HK-2 (cell line): ENCODE data around the gene OVOL1.

ENCODE experiments used
- DNase-seq: peaks from one replicate; pipeline ENCODE4 v3.0.0-alpha.2; 2018; ENCODE audit not compliant: unreplicated experiment

The OVOL1 gene

DNA sequence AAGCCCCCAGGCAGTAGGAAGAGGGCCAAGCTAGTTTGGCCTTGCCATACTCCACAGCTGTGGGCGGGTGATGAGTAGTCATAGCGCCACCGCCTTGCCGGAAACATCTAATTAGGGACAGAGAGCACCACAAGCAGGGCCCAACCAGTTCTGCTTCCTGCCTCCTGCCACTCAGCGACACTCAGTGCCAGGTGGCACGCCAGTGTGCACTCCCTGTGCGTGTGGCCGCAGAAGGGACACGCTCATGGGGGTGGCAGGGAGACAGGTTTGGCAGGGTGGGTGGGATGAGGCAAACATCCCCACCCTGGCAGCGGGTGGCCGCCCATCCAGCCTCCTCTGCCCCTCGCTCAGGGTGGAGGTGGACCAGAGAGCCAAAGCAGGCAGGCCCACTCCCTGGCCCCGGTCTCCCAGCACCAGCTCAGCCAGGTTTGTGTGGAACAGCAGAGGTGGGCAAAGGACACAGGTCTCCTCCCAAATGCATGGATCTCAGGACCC lies 4.9 kb downstream of the OVOL1 start:
- no peak for DNase-seq

DNA sequence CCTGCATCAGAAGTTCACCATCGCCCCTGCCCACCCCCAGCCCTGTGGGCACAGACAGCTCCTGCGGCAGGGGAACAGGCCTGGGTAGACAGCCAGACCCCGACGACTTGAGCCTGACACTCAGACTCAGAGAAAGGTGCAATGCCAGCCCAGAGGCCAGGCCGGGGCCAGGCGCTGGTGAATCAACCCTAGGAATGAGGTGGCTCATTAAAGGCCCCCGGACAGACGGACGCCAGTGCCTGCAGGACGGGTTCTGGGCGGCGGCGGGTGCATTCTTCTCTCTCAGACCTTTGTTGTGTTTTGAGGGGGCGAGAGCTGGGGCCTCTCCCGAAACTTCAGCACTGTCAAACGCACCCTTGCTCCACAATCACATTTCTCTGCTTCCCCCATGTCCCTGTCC lies 5.6 kb downstream of the OVOL1 start:
- no peak for DNase-seq

DNA sequence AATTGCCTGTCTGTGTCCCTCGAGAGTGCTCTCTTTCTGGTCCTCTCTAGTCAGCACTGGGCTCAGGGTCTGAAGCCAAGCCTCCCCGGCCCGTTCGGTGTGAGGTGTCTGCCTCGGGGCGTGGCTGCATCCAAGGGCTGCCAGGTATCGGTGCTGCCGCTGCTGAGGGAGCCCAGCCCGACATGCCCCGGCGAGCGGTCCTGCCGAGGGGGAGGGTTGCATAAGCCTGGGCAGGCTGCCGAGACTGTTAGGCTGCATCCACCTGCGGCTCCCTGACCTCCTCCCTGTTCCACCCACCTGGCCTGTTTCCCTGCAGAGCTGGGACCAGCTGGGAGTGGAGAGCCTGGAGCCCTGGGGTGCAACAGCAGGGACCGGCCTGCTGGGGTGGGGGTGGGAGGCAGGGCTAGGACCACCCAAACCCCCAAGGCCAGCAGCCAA lies 6.3 kb downstream of the OVOL1 start:
- DNase-seq, result no peak

DNA sequence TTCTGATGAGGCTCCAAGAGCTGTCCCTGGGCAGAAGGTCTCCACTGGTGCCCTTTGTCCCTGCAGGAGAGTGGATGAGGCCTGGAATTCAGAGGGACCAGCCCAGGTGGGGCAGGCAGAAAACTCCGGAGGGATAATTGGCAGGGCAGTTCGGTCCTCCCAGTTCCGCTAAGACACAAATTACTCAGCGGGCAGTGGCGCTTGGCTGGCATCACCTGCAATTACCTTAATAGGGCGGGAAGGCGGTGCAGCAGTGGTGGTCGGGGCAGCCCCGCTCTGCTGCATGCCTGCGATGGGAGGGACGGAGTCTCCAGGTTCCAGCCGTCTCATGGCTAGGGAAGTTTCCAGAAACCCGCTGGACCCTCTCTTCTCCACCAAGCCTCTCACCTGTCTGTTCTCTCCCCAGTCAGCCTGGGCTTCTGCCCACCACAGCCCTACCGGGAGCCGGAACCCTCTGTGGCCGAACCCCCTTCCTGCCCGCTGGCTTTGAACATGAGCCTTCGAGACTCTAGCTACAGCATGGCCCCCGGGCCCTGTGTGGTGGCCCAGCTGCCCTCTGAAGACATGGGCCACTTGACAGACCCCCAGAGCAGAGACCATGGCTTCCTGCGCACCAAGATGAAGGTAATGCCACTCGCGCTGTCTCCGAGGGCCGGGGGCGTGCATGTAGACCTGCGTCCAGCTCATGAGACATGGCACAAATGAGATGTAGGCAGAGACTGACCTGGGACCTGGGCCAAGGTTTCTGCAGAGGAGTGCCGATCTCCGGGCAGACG lies 7.0 kb downstream of the OVOL1 start:
- DNase-seq, result no peak

DNA sequence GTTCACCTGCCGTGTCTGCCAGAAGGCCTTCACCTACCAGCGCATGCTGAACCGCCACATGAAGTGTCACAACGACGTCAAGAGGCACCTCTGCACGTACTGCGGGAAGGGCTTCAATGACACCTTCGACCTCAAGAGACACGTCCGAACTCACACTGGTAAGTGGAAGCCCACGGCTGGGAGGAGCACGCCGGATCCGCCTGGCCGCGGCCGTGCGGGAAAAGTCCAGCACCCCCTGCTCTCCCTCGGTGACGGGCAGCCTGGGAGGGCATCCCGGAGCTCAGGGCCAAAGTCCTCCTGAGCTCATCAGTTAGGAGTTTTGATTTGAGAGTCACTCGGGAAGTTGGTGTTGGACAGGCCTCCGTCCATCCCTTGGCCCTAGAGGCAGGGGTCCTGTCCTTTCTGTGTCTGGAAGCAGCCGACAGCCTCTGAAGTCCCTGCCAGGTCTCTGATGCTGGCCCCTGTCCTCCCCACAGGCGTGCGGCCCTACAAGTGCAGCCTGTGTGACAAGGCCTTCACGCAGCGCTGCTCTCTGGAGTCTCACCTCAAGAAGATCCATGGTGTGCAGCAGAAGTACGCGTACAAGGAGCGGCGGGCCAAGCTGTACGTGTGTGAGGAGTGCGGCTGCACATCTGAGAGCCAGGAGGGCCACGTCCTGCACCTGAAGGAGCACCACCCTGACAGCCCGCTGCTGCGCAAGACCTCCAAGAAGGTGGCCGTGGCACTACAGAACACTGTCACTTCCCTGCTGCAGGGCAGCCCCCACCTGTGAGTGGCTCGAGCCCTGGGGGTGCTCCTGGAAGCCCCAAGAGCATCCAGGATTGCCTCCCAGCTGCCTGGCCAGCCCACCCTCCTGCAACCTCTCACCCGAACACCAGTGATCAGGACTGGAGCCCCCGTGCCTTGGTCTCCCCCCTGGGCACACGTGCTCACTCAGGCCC lies 8.0 kb downstream of the OVOL1 start:
- no peak for DNase-seq

DNA sequence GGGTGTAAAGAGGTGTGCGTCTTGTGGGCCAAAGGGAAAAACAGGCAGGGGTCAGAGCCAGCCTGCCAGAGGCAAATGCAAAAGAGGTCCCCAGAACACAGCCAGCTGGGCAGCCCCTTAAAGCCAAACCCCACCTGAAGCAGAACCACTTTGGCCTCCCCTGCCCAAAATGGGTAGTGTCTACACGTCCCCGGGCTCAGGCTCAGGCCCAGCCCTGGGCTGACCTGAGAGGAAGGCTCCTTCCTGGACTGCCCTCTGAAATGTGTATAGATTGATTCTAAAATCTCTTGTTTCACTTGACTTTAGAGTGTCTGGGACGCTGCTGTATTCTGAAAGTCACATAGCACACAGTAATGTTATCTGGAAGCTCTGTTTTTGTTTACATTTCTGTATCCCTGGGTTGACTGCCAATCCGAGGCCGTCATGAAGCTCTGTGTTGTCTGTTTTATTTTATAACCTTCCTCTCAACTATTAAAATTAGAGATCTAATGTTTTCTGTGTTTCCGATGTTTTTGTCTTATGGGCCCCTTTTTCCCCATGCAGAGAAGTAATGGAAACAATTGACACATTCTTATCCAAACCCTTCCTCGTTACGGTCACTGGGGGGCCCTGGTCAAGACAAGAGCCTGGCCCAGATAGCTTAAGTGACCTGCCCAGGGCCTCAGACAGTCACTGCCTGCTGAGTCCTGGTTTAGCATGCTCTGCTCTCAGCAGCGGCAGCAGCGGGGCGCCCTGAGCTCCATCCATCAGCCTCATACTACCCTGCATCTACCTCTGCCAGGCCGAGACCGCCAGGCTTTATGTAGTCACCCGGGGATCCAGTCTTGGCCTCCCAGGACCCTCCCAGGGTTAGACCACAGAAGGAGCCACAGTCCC lies 10.1 kb downstream of the OVOL1 start:
- DNase-seq, result no peak

DNA sequence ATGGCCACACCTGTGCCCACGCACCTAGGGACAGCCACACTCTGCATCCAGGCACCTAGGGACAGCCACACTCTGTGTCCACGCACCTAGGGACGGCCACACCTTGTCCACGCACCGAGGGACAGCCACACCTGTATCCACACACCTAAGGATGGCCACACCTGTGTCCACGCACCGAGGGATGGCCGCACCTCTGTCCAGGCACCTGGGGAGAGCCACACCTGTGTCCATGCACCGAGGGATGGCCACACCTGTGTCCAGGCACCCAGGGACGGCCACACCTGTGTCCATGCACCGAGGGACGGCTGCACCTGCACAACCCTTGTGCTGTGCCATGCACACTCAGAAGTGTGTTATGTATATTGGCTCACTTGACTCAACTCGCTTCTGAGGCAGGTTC lies 10.8 kb downstream of the OVOL1 start:
- no peak for DNase-seq

DNA sequence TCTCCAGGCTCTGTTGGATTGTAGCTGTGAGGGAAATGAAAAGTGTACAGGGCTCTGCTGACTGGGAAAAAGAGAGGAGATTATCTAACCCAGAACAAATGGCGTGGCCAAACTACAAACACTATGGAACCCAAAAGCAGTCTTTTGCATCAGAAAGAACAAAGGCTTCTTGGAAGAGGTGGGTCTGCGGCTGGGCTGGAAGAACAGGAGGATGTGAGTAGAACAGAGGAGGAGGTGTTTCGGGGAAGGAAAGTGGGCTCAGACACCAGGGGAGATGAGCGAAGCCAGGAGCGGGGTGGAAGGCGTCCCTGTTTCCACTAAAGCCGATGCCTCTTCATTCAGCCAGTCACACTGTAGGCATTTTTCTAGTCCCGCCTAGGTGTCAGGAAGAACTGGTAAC lies 12.0 kb downstream of the OVOL1 start:
- no peak for DNase-seq

DNA sequence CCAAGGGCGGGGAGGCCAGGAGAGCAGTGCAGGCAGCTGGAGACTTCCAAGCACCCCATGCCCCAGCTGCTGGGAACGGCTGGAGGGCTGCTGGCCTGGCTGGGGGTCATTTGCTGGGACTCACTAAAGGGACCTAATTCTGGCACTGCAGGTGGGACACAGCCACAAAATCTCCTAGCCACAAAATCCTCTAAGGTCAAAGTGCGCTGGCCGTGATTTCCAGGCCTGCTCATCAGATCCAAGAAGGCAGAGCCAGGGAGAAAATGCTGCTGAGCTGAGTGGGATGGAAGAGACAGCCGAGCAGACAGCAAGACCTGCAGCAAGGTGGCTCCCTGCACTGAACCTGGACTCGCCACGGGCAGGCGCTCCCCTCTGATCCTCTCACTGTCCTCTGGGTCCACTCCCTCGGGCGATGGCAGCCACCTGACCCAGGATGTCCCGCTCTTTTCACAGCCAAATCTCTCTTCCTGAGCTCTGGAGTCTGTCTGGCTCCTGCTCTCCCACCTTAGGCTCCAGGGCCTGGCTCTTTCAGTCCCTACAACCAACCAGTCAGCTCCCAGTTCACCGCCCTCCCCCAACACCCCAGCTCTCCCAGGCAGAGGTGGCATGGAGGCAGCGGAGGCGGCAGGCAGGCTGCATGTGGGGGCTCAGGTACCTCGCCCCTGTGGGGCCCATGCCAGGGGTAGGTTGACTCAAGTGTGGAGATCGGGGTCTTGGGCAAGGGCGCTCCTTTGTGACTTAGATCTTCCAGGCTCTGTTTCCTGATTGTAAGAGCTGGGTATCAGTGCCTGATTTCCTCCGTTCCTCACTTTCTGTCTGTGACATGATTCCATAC lies 14.5 kb downstream of the OVOL1 start:
- no peak for DNase-seq

DNA sequence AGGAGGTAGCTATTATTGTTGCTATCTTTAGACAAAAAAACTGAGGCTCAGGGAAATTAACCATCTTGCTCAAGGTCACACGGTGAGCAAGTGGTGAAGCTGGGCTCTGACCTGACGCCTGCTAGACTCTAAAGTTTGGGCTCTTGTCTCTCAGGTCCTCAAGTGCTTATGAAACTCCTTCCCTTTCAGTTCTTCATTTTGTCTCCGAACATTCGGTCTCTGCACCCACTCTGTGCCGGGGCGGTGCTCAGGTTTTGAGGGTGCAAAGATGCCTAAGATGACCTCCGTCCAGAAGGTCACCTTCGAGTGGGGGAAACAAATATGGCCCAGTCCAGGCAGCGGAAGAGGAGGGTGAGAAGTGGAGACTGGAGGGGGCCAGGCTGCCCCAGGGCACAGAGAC lies 16.0 kb downstream of the OVOL1 start:
- DNase-seq, result no peak

DNA sequence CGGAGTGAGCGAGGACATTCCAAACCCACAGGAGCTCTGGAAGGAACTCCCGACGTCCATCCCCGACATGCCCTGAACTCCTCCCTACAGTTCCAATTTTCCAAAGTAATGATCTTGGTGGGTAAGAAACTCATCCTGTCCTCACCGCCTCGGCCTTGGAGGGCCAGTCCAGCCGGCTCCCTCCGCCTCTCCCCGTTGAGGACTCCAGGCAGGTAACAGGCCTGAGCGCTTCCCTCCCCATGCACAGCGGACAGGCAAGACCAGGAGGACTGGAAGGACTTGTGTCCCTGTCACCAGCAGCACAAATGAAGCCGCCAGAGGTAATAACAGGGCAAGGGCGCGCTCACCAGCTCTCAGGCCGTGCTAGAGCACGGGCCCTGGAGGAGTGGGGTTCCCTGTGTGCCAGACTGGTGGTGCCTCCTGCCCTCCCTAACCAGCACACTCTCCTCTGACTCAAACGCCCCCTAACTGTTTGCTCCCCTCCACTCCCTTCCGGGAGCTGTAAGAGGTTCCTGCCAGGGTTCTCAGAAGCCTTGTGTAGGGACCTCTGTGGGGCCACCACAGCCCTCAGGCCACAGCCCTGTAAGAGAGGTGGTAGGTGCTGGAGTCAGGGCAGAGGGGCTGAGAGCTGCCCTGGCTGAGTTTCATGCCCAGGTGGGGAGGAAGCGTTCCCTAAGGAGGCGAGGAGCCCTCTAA lies 17.1 kb downstream of the OVOL1 start:
- DNase-seq, result no peak

DNA sequence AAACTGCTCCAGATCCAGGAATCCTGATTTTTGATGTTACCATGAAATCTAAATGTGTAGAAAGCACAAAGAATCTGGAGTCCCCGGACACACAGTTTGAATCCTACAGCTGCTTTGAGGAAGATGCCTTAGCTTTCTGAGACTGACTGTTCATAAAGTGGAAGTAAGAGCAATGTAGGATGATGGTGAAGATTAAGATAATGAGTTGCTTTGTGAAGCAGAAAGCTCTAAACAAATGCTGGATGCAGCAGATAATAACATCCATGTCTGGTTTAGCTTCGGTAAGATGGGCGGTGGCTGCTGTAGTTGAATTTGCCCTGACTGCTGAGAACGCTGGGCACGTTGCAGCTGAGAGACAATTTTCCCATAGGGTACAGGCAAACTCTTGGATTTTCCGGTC lies 20.1 kb downstream of the OVOL1 start:
- no peak for DNase-seq

DNA sequence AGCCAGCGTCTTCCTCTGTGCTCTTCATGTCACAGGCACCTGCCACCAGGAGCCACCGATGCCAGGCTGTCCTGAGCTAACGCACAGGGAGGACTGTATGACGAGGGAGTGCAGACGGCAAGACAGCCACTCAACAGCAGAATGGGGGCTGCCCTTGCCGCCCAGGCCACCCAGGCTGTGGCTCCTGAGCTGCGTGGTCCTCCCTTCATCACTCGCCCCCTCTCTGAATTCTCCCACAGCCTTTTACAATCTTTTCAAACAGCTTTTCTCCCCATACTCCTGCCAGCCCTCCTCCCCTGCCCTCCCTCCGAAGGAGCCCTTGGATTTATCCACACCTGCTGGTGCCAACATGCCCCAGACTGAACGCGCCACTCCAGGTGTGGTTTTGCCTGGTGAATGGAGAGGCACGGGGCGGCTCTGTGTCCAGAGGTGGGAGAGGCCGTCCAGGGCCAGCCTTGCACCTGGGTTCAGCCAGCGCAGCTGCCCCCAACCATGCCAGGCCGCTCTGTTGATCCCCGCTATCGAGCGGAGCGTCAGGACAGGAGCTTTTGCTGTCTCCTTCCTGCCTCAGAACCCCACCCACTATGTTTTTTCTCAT lies 22.0 kb downstream of the OVOL1 start:
- no peak for DNase-seq

DNA sequence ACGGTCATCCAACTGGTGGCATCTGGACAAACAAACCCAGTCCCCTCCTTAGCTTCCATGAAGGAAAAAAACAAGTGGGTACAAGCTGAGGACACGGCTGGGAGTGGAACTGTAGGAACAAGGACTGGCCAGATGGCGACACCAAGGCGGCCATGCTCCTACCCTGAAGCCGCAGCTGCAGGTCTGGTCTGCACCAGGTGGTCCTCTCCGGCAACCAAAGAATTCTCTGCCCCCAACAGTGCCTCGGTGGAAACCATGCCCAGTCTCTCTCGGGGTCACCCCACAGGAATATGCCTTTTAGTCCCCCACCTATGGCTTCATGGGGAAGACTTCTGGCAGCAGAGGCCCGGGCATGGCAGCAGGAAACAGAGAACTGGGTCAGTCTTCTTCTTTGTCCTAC lies 22.6 kb downstream of the OVOL1 start:
- no peak for DNase-seq

DNA sequence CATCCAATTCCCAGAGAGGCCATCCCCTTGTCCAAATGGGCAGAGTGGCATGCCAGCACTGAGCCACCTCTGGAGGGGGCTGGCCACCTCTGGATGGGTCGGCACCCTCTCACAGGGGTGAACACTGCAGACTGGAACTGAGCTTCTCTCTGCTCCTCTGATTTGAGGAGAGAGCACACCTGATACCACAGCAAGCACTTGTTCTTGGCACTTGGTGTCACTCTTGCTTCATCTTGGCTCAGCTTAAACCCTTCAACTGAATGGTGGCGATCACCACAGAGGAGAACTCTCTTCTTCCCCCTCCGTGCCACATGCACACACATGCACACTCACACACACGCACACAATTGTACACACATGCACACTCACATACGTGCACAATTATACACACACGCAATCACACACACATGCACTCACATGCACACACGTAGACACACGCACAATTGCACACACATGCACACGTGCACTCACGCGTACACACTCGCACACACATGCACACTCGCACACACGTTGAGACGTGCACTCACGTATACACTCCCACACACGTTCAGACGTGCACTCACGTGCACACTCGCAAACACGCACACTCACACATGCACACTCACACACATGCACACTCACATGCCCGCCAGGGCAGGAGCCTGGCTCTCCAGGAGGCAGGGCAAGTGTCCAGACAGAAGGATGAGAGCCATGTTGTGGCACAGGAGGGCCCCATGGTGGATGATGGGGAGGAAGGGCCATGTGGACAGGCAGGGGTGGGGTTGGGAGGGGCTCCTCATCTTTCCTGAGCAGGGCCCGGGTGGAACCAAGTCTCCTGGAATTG lies 23.4 kb downstream of the OVOL1 start:
- no peak for DNase-seq

DNA sequence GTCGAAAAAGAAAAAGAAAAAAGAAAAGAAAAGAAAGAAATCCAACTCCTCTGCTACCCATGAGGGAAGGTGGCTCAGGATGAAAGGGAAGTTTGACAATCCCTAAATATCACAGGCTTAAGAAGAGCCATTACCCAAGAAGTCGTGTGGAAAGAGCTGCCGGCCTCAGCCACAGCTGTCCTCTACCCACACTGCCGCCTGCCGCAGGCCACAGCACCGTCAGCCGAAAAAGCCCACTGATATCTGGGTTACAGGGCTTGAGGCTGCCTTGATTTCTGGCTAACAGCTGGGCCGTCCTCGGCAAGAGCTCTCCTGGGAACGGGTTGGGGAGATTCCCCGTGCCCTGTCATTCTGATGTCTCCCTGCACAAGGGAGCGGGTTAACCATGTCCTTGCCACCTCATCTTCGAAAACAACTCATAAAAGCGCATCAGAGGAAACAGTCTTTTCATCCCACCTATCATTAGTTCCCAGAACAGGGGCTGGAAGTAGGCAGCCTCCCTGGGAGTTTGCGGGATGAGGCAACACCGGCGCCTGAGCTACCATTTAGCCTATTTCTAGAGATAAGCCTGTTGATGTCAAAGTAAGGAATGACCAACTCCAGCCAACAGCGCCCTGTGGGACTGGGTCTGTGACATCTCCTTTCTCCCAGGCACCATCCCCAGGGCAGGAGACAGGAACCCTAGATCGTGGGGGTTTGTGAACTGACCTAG lies 25.1 kb downstream of the OVOL1 start:
- no peak for DNase-seq

DNA sequence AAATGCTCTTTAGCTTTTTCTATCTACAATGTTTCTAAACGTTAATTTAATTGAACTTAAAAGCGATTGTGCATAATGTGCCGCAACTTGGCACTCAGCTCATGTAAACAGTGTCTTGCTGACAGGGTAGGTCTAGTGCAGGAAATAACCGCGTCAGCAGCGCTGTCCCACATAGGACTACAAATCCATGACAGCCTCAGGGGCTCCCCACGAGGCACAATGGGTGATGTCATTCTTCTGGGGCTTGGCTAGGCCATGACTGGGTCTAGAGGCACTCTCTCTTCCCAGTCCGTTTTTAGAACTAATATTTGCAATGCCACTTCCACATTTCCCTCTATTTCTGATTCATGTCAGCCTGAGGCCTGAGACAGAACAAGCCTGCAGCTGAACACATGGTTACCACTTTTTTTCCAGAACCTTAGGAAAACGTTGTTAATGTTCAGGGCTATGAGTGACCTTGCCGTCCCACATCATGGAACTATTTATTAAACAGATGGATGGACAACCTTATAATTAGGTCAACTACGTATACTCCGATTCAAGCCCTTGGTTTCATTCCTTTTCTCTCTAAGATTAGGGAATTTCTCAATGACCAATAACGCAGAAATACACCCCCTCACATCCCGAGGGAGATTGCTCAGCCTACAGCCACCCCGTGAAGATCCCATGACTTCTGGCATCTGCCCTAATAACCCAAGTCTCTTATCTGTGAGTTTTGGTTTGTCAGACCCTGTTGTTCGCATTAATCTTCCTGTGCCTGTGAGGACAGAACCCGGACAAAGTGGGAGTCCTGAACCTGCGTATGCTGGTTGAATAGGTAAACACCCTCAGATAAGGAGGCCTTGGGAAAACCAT lies 27.5 kb downstream of the OVOL1 start:
- DNase-seq, result no peak
